Prostate gland (tissue), 2 donors: Measurements from ENCODE around the gene ELAVL2. TPM values are rescaled to one million over a fixed set of nuclear protein-coding genes. Genes with fewer than 3 reads are reported as not detected.
A peak's percentile ranks its signal among the peaks of the same experiment; 100 is the strongest.

Experiments
- DNase-seq: peaks from one replicate; pipeline ENCODE4 v3.0.0-alpha.2; 2019; ENCODE audit warnings: low spot score
- H3K27ac ChIP-seq, 2 donors: fragments of 200-600 bp; sonication (generic); 2 replicates each; pipeline ENCODE4 v1.5.1; 2017 to 2019
- H3K27me3 ChIP-seq: fragments of 200-600 bp; sonication (generic); replicated peaks from 2 replicates; pipeline ENCODE4 v1.5.1; 2019; ENCODE audit not compliant: insufficient read depth
- H3K36me3 ChIP-seq, 2 donors: fragments of 200-600 bp; sonication (generic); 1 replicate in 1 of 2; 2 replicates in 1 of 2; pipeline versions ENCODE4 v1.5.1 to v1.8.1; 2017 to 2019
- H3K4me1 ChIP-seq: fragments of 200-600 bp; sonication (generic); replicated peaks from 2 replicates; pipeline ENCODE4 v1.5.1; 2019
- H3K4me3 ChIP-seq, 2 donors: fragments of 200-600 bp; sonication (generic); 2 replicates each; pipeline ENCODE4 v1.5.1; 2017 to 2019
- H3K9me3 ChIP-seq: fragments of 200-600 bp; sonication (generic); 2 replicates; pipeline ENCODE4 v1.5.1; 2017
- CTCF ChIP-seq, 4 experiments: fragments of 200-600 bp in 2 of 4; fragments of 450-650 bp in 2 of 4; sonication (generic) in 2 of 4; IDR thresholded peaks; 1 replicate in 3 of 4; 2 replicates in 1 of 4; pipeline ENCODE4 v1.5.1; 2016 to 2019; ENCODE audit warnings: antibody characterized with exemption in 4 of 4, mild to moderate bottlenecking in 2 of 4, moderate library complexity in 2 of 4
- POLR2A ChIP-seq: fragments of 450-650 bp; IDR thresholded peaks from one replicate; pipeline ENCODE4 v1.6.1; 2016; ENCODE audit warnings: antibody characterized with exemption, mild to moderate bottlenecking
- POLR2AphosphoS5 ChIP-seq: sonication (generic); formaldehyde crosslinking; IDR thresholded peaks from one replicate; pipeline ENCODE4 v1.6.1; 2017; ENCODE audit warnings: antibody characterized with exemption
- WGBS: methylation state at CpG from one replicate; pipeline ENCODE4 v1.1.5; 2018; 5-methylcytosine and 5-hydroxymethylcytosine counted together
- intact Hi-C: fragments of 100-400 bp; cut with DNase I; formaldehyde crosslinking; loops from one replicate; pipeline ENCODE4 v1.14.2; 2022
- total RNA-seq, 2 donors: library from RNA; depleted of rRNA; stranded (reverse); fragments of >200 nt; gene quantifications; one replicate each; pipeline ENCODE4 v1.1.0, GENCODE V29; 2016

Gene ELAVL2
- total RNA-seq, 2 donors from 2014 or later, result 0.55 to 43.1 TPM

DNA sequence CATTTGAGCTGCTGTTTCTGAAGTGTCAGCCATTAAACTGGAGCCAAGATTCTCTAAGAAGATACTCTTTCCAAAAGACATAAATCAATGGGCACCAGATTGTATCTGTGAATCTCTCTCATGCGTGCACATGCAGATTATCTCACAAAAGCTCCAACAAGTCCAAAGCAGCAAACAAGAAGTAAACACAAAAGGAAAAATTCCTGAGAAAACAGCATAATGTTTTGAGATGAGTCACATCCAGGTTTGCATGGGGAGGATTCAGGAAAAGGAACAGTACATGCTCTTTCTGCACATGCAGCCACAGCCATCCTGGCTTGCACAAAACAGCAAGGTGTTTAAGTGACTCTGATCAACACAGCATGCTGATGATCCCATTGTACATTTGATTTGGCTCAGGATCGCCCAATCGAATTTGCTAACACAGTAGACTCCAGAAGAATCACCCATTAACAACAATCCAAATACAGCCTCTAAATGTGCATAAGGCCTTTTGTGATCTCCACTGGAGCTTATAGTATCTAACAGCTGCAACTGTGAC is 143.1 kb downstream of the ELAVL2 start:
- intact Hi-C loops, result no loop called here
- H3K4me3 ChIP-seq, result no peak overlapping the region
- no peaks in the 10 kb centered on the region for H3K36me3 ChIP-seq
- H3K27me3 ChIP-seq, result no peaks in the 10 kb centered on the region
- H3K4me1 ChIP-seq, result no peaks in the 10 kb centered on the region
- TF ChIP-seq CTCF (IDR thresholded peaks at IDR 0.05) (no peak), POLR2AphosphoS5 (peak; percentile 14)
- DNase-seq, result no peak
- WGBS, result 16% methylated on average over 3 of the region's 3 CpGs
- no peak overlapping the region for H3K27ac ChIP-seq
- no peaks in the 10 kb centered on the region for H3K9me3 ChIP-seq

DNA sequence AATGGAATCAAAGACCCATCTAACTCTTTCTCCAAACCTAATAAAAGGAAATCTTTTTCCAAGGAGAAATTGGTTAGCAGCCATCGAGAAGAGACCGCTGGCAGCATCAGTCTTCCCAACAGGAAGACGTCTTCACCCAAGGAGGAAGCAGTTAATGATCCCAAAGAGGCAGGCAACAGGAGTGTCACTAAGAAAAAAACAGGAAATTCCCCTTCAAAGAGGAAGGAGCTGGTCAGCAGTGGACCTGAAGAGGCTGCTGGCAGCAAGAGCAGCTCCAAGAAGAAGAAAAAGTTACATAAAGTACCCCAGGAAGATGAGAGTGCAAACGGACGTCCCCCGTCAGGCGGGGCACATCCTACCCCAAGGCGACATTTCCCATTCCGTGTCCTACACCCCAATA is 143.7 kb downstream of the ELAVL2 start:
- intact Hi-C loops, result no loop called here
- no peaks in the 10 kb centered on the region for H3K4me1 ChIP-seq
- 22% methylated on average over 9 of the region's 9 CpGs for WGBS
- H3K9me3 ChIP-seq, result no peaks in the 10 kb centered on the region
- H3K36me3 ChIP-seq, result no peaks in the 10 kb centered on the region
- no peak for DNase-seq
- H3K27me3 ChIP-seq, result no peaks in the 10 kb centered on the region
- TF ChIP-seq POLR2AphosphoS5 (no peak), POLR2A (no peak), CTCF (IDR thresholded peaks at IDR 0.05) (no peak)
- H3K27ac ChIP-seq, result no peak overlapping the region
- H3K4me3 ChIP-seq, result no peak overlapping the region

GRCh38 chr9:23677446-23677845 is 148.6 kb downstream of the ELAVL2 start:
- Histone ChIP-seq H3K27me3 (no peaks in the 10 kb centered on the region), H3K4me3 (no peak overlapping the region), H3K27ac (no peak overlapping the region), H3K9me3 (no peaks in the 10 kb centered on the region), H3K4me1 (no peaks in the 10 kb centered on the region), H3K36me3 (no peaks in the 10 kb centered on the region)
- DNase-seq, result no peak
- intact Hi-C loops, result no loop called here
- TF ChIP-seq CTCF (IDR thresholded peaks at IDR 0.05), result no peak
- no peak for TF ChIP-seq POLR2A
- TF ChIP-seq POLR2AphosphoS5, result no peak
- WGBS, result 70% methylated on average over 3 of the region's 3 CpGs

DNA sequence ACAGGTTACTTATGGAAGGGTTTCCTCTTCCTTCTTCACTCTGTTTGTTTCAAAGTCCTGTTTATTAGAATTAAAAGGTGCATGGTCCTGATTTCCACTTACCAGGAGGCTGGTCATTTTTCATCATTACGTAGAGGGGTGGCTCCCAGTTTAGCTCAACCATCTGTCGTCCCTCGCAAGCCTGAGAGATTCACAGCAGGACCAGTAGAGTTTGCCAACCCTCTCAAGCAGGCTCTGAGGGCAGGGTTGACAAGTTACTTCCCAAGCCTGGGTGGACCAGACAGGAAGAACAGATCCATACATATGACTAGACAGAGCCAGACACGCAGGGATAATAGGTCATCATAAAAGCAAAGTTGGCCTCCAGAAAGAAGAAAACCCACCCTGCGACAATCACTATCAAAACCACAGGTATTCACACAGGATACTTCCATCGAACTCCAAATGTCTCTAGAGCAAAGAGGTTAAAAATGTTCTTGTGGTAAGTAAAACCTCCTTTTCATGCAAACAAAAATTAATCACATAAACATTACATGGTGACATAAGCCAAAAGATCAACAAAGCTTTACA is 151.9 kb downstream of the ELAVL2 start:
- TF ChIP-seq POLR2AphosphoS5, result no peak
- TF ChIP-seq CTCF (IDR thresholded peaks at IDR 0.05), result no peak
- TF ChIP-seq POLR2A, result no peak
- Histone ChIP-seq H3K27me3 (no peaks in the 10 kb centered on the region), H3K4me3 (no peak overlapping the region), H3K36me3 (no peaks in the 10 kb centered on the region), H3K27ac (no peak overlapping the region), H3K4me1 (no peaks in the 10 kb centered on the region), H3K9me3 (no peaks in the 10 kb centered on the region)
- WGBS, result 66% methylated on average over 6 of the region's 6 CpGs
- intact Hi-C loops, result no loop called here
- DNase-seq, result no peak

- DNase-seq, result no peak
- WGBS, result 57% methylated on average over 6 of the region's 6 CpGs
- Histone ChIP-seq H3K4me1 (no peaks in the 10 kb centered on the region), H3K36me3 (no peaks in the 10 kb centered on the region), H3K27ac (no peak overlapping the region), H3K9me3 (no peaks in the 10 kb centered on the region), H3K27me3 (no peaks in the 10 kb centered on the region), H3K4me3 (no peak overlapping the region)
- intact Hi-C loops, result no loop called here
- no peak for TF ChIP-seq CTCF (IDR thresholded peaks at IDR 0.05)
- no peak for TF ChIP-seq POLR2AphosphoS5
- TF ChIP-seq POLR2A, result no peak
These were observed 153.9 kb downstream of the ELAVL2 start for GRCh38 chr9:23672151-23672550.
